Measurements from ENCODE around the gene IRF8.
"Not testable (repeated sequence)": the region's sequence is repeated elsewhere in the genome, so short reads cannot be mapped to it uniquely, and the experiment has no call there.

Gene IRF8

DNA sequence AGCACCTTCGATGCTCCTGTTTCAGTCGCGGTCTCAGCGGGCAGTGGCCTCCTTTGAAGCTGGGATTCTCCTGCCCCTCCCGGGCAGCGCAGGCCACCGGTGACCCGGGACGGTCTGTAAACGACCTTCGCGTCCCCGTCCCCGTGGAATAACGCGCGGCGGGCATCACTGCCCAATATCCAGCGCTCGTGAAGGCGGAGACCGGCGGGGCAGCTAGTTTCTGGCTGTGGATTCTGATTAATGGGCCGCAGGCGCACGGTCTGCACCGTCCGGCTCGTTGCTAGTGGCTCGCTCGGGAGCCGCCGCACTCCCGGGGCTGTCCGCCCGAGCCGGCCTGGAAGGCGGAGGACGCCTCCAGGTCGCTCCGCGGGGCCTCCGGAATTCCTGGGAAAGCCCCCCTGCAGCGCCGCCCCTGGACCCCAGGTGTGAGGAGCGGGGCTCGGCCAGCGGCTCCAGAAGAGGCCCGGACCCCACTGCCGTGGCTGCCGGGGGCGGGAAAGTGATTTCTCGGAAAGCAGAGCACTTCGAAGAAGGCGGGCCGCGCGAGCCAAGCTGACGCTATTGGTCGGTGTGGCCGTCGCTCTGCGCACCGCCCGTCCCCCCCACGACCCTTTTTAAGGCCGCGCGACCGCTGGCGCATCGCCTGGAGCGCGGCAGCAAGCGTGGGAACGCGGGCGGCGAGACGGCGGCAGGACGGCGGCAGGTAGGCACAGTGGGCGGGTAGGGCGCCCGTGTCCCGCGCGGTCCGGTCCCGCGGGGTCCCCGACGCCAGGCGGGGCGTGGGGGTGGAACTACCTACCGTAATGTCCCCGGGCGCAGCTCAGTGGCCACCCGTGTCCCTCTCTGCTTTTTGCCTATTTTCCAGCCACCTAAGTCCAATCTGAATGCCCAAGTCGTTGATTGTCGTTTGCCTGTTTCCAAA is at the start of gene IRF8:
IRF8 (plus strand) TSS at position 642 of the 922 bp plus-strand sequence. CDS start 3,854 bp downstream, outside the sequence.
- DNase-seq = peak; percentile 63

- DNase-seq = no peak
Measured at GRCh38 chr16:85849388-85849787, 49.6 kb upstream of the IRF8 start.

- DNase-seq = no peak
Measured at GRCh38 chr16:85850344-85850880, 48.5 kb upstream of the IRF8 start.

DNA sequence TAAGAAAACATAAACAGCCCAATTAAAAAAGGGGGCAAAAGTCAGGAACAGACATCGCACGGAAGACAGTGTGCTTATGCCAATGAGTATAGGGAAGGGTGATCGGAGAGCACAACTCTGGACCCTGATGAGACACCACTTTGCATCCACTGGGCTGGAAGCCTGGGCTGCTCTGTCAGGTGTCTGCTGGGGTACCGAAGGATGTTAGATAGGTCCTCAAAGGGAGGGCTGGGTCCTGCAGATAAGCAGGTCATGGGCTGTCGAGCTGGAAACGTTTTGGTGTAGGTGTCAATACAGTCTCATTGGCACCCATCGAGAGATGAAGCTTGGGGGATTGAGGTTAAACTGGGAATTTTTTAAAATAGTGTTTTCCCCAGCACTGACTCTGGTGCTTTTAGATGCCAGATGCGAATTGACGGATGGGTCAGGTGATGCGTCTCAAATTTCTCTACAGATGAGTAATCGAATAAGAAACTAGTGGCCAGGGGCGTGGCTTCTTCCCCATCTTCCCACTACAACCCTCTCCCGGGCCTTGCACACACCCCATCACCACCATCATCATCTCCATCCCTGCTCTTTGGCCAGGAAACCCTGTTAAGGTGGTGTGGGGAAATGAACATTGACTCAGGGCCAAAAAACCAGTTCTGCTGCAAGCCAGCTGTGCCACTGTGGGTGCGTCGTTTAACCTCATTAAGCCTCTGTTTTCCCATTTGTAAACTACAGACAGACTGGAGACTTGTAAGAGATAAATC is 47.8 kb upstream of the IRF8 start:
- DNase-seq = no peak

DNA sequence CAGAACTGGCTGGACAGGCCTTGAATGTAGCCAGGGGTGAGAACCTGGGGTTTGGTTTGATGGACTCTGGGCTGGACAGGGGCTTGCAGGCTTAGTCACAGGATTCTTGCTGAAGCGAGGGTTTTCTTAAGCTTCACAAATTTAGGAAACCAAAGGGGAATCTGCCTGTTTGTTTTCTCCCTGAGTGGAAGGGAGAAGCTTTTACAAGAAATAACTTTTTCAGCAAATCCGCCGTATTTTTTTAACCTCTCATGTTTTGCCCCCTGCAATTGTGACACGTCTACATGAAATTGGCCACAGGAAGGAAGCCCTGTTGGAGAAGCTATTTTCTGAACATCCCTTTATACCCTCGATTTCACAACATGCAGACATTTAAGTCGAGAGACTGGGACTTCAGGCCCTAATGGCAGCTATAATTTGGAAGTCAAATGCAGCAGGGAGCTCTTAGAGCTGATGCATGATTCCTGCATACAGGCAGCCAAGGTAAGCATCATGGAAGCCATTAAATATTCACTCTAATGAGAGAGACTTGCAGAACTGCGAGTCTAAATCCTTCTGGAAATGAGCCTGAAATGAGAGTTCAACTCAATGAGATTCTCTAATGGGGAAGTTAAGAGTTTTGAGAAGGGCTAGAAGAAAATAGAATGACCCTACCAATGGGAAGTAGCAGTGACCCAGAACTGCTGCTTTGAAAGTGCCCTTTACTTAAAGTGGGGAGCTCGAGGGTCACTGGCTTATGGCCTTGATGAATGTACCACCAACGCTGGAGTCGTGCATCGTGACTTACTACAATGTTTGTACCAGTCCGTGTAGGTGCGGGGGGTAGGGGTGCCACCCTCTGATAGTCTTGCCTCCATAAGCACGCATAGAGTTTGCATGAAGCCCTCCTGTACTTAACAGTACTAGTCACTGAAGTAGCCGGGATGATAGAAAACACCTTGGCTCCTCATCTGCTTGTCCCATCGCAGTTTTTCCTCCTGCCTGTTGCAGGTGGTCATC is 45.1 kb upstream of the IRF8 start:
- no peak for DNase-seq

DNA sequence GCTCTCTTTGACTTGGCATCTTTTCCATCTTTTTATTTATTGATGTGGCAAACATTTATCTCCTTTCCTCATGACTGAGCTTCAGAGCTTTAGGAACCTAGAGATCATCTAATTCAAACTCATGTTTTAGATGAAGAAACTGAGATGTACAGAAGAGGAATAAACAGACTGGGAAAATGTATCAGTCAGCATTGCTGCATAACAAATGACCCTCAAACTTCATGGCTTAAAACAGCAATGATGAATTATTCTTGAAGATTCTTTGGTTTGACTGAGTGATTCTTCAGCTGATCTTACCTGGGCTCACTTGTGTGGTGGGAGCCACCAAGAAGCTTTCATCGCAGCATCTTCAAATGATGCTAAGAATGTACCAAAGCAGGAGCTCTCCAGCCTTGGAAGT is 44.0 kb upstream of the IRF8 start:
- no peak for DNase-seq

DNA sequence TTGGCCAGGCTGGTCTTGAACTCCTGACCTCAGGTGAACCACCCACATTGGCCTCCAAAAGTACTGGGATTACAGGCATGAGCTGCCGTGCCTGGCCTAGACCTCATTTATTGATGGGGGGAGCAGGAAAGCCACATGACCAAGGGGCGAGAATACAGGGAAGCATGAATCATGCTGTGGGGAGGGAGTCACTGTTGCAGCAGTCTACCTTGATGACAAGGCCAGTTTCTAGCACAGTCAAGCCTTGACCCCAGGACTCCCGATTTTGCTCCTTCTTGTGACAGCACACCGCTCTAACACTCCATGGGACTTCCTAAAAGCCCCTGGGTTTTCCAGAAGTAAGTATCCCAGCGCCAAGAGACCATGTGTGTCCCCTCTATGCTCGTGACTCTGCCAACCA is 42.9 kb upstream of the IRF8 start:
- DNase-seq = no peak

DNA sequence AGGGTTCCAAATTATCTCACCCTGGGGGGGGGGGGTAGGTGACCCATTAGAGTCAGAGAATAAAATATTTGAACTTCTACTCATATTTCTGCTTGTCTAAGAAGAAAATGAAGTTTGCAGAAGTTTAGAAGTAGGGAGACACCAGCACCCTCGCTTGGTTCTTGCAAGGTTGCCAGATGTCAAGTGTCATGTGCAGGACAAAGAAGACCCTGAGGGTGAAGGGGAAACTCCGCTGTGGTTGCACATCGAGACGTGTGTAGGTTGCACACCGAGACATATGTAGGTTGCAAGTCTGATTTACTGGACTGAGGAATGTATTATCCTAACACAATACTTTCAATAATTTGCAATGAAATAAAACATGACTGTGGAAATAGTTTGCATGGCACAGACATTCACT is 42.4 kb upstream of the IRF8 start:
- DNase-seq = no peak

DNA sequence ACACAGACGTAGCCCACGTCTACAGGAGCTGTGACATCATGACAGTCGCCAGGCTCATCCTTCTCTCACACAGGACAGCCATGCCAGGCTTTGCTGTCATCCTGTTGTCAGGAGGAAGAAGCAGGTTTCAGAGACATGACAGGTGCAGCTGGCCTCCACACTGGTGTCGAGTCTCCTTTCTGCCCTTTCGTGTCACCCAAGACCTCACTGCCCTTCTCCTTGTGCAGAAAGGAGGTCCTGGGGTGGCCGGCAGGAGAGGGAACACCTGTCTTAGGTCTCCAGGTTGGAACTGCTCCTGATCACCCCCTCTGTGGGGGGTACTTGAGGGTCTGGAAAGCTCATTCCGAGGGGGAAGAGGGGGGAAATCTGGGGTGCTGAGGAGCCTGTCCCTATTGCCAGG is 41.6 kb upstream of the IRF8 start:
- DNase-seq = no peak

GRCh38 chr16:85858571-85858970 is 40.4 kb upstream of the IRF8 start:
- not testable (repeated sequence) for DNase-seq

DNA sequence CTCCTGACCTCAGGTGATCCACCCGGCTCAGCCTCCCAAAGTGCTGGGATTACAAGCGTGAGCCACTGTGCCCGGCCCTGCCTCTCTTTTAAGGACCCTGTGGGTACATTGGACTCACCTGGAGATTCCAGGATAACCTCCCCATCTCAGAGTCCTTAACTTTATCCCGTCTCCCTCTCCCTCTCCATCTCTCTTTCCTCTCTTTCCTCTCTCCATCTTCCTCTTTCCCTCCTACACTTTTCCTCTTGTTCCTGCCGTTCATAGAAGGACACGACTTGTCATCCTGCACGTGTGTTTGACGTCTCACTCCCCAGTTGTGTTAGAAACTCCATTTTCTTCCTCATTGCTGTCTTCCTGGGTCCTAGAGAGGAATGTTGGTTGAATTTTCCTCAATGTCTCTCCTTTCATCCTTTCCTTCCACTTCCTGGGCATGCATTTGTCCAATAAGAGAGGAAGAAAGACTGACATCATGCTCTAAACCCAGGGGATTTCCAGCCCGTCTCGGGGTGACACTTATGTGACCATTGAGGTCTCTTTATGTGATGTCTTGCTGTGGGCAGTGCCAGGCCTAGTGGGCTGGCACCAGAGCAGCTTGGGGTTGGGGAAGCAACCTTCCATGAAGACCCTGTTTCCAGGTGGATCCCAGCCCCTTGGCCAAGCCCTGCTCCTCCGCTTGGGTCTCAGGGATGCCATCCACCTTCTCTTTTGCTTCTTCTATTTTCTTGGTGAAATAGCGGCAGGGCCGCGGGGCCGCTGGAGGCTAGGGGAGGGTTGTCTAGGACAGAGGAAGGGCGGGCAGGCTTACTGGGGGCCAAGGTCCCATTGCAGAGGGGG is 39.8 kb upstream of the IRF8 start:
- no peak for DNase-seq

- DNase-seq = no peak
Measured at GRCh38 chr16:85859818-85860125, 39.2 kb upstream of the IRF8 start.

DNA sequence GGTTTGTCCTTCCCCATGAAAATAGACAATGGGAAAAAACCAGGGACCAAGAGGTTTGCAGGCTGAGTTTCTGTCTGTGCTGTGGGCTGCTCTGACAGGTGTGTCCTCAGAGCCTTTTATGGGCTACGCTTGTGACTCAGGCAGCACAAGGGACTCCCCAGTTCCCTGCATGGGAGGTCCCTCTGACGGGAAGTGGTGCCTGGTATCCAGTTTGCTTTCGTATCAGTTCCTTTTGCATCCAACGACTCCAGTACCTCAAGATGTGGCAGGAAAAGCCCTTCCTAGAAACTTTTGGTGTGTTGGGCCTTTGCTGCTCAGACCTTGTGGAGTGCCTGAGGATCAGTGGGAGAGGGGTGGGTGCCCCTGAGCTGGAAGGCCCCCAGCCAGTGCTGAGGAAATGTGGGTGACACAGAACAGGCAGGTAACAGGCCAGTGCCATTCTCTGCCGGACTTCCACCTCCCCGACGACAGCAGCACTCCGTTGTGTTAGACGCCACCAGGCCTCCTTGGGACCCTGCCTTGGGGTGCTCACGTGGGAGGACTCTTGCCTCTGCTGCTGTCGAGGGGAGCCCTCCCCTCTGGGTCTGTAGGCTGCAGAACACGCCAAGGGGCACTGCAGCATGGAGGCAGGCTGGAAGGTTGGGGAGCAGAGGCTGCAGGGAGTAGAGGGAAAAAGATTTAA is 38.4 kb upstream of the IRF8 start:
- DNase-seq = no peak

- no peak for DNase-seq
Measured at GRCh38 chr16:85861095-85861825, 37.7 kb upstream of the IRF8 start.

GRCh38 chr16:85862476-85863383 is 36.2 kb upstream of the IRF8 start:
- no peak for DNase-seq

- DNase-seq = no peak
Measured at GRCh38 chr16:85863384-85863774, 35.6 kb upstream of the IRF8 start.

DNA sequence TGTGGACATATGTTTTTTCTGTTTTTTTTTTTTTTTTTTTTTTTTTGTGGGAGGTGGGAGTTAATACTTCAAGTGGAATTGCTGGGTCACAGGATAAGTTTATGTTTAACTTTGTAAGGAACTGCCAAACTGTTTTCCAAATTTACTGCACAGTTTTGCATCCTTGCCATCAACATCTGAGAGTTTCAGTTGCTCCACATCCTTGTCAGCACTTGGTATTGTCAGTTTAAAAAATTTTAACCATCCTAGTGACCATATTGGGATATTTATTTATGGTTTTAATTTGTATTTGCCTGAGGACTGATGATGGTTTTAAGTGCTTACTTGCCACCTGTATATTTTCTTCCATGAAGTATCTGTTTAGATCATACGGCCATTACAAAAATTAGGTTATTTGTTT is 34.0 kb upstream of the IRF8 start:
- no peak for DNase-seq

DNA sequence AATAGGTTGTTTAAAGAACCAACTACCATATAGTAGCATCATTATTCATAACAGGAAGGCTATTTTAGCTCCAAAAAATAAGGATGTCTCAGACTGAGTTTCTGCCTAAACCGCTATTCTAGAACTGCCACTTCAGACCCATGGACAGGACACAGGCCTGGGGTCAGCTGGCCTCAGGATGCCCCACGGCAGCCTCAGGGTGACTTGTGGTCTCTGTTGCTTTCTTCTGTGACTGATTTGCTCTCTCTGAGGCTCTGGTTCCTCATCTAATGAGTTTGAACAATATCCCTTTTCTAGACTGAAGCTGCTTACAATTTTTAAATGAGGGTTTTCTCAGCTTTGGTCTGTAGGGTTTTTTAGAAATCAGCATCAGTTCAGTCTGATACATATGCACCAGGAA is 31.8 kb upstream of the IRF8 start:
- no peak for DNase-seq

DNA sequence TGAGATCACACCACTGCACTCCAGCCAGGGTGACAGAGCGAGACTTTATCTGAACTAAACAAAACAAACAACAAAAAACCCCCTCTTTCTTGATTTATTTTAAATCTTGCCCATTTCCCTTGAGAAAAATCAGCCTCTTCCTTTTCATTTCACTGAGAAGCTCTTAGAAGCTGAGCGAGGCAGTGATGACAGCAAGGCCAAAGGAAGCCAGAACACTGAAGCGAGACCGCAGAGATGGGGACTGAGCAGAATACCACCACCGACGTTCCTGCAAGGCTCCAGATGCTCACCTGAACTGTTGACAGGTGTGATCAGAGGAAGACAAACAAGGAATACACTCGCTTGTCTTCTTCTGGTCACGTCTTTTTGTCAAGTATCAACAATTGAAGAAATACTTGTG is 30.5 kb upstream of the IRF8 start:
- DNase-seq = no peak

Measured in activated CD4-positive, alpha-beta T cell treated with anti-CD3 and anti-CD28 coated beads for 1 hour (primary cell).